Breast epithelium (tissue), 4 donors: Measurements from ENCODE around the gene ANO7. TPM values are rescaled to one million over a fixed set of nuclear protein-coding genes. Genes with fewer than 3 reads are reported as not detected.

ENCODE experiments used
- DNase-seq, 2 donors: peaks; one replicate each; pipeline ENCODE4 v3.0.0-alpha.2; 2019; ENCODE audit warnings: low spot score in 2 of 2
- H3K27ac ChIP-seq, 2 donors: fragments of 200-600 bp; sonication (generic) in 1 of 2; one replicate each; pipeline ENCODE4 v1.5.1; 2016 to 2019; ENCODE audit warnings: mild to moderate bottlenecking in 1 of 2
- H3K27me3 ChIP-seq, 2 donors: fragments of 200-600 bp; sonication (generic) in 1 of 2; one replicate each; pipeline versions ENCODE4 v1.5.1 to v1.6.0; 2017 to 2019; ENCODE audit warnings: control low read depth in 1 of 2, mild to moderate bottlenecking in 1 of 2
- H3K36me3 ChIP-seq: fragments of 200-600 bp; one replicate; pipeline ENCODE4 v1.5.1; 2019
- H3K4me1 ChIP-seq, 2 donors: fragments of 200-600 bp; sonication (generic); one replicate each; pipeline ENCODE4 v1.5.1; 2016 to 2019; ENCODE audit warnings: control low read depth in 1 of 2
- H3K4me3 ChIP-seq, 3 donors: fragments of 200-600 bp; sonication (generic); 1 replicate in 2 of 3; 2 replicates in 1 of 3; pipeline ENCODE4 v1.5.1; 2016 to 2019; ENCODE audit warnings: mild to moderate bottlenecking in 3 of 3, moderate library complexity in 2 of 3
- H3K9me3 ChIP-seq, 2 donors: fragments of 200-600 bp; sonication (generic) in 1 of 2; one replicate each; pipeline ENCODE4 v1.5.1; 2016 to 2019; ENCODE audit warnings: control low read depth in 1 of 2
- CTCF ChIP-seq, 3 donors: fragments of 450-650 bp; IDR thresholded peaks; one replicate each; pipeline ENCODE4 v1.5.1; 2016 to 2017; ENCODE audit warnings: antibody characterized with exemption in 3 of 3, mild to moderate bottlenecking in 3 of 3, moderate library complexity in 3 of 3
- POLR2A ChIP-seq: fragments of 450-650 bp; IDR thresholded peaks from one replicate; pipeline ENCODE4 v1.6.1; 2016; ENCODE audit warnings: antibody characterized with exemption, mild to moderate bottlenecking, moderate library complexity
- POLR2AphosphoS5 ChIP-seq, 3 donors: sonication (generic); formaldehyde crosslinking; IDR thresholded peaks; one replicate each; pipeline ENCODE4 v1.6.1; 2017; ENCODE audit warnings: antibody characterized with exemption in 3 of 3
- intact Hi-C: fragments of 100-400 bp; cut with DNase I; formaldehyde crosslinking; loops from one replicate; pipeline ENCODE4 v1.15.1; 2023; ENCODE audit warnings: low total_unique reads
- total RNA-seq, 3 donors: library from RNA; depleted of rRNA; stranded (reverse); fragments of >200 nt; gene quantifications; one replicate each; pipeline ENCODE4 v1.1.0, GENCODE V29; 2016

Gene ANO7
- total RNA-seq, 3 donors from 2014 or later = 0.98 to 1.6 TPM; not detected in 1

GRCh38 chr2:241157841-241158545 lies 30.5 kb upstream of the ANO7 start:
- no peaks in the 10 kb centered on the region for H3K36me3 ChIP-seq

GRCh38 chr2:241158546-241158900 lies 30.0 kb upstream of the ANO7 start:
- H3K4me1 ChIP-seq = peaks cover 0 to 11% of the 10 kb centered on the region in 2 donors
- no peak for DNase-seq
- TF ChIP-seq POLR2AphosphoS5 (IDR thresholded peaks at IDR 0.05) (no peak), POLR2A (no peak), CTCF (IDR thresholded peaks at IDR 0.05) (no peak)
- H3K27ac ChIP-seq = no peak overlapping the region
- no peaks in the 10 kb centered on the region for H3K9me3 ChIP-seq
- H3K36me3 ChIP-seq = no peaks in the 10 kb centered on the region
- intact Hi-C loops = no loop called here
- H3K27me3 ChIP-seq = no peaks in the 10 kb centered on the region
- H3K4me3 ChIP-seq = no peak overlapping the region

More at GRCh38 chr2:241157841-241158545, 30.5 kb upstream of the ANO7 start:
- Histone ChIP-seq H3K27ac (no peak overlapping the region), H3K9me3 (no peaks in the 10 kb centered on the region), H3K4me1 (peaks cover 0 to 11% of the 10 kb centered on the region in 2 donors), H3K4me3 (no peak overlapping the region), H3K27me3 (no peaks in the 10 kb centered on the region)
- no peak for TF ChIP-seq POLR2A
- no peak for TF ChIP-seq CTCF (IDR thresholded peaks at IDR 0.05)
- no peak for TF ChIP-seq POLR2AphosphoS5 (IDR thresholded peaks at IDR 0.05)
- no peak for DNase-seq
- intact Hi-C loops = no loop called here

GRCh38 chr2:241159116-241159515 lies 29.4 kb upstream of the ANO7 start:
- H3K27ac ChIP-seq = no peak overlapping the region
- H3K9me3 ChIP-seq = no peaks in the 10 kb centered on the region
- H3K4me3 ChIP-seq = no peak overlapping the region
- no peak for TF ChIP-seq POLR2A
- no peak for TF ChIP-seq CTCF (IDR thresholded peaks at IDR 0.05)
- TF ChIP-seq POLR2AphosphoS5 (IDR thresholded peaks at IDR 0.05) = no peak
- H3K36me3 ChIP-seq = no peaks in the 10 kb centered on the region
- no peak for DNase-seq
- intact Hi-C loops = no loop called here
- peaks cover 0 to 11% of the 10 kb centered on the region in 2 donors for H3K4me1 ChIP-seq
- no peaks in the 10 kb centered on the region for H3K27me3 ChIP-seq

- H3K4me3 ChIP-seq = no peak overlapping the region
- peaks cover 0 to 11% of the 10 kb centered on the region in 2 donors for H3K4me1 ChIP-seq
- intact Hi-C loops = no loop called here
- no peak for DNase-seq
- no peaks in the 10 kb centered on the region for H3K36me3 ChIP-seq
- no peak for TF ChIP-seq CTCF (IDR thresholded peaks at IDR 0.05)
- TF ChIP-seq POLR2A = no peak
- TF ChIP-seq POLR2AphosphoS5 (IDR thresholded peaks at IDR 0.05) = no peak
- no peaks in the 10 kb centered on the region for H3K9me3 ChIP-seq
- H3K27ac ChIP-seq = no peak overlapping the region
- H3K27me3 ChIP-seq = no peaks in the 10 kb centered on the region
These were observed 28.2 kb upstream of the ANO7 start for GRCh38 chr2:241160318-241160717.

GRCh38 chr2:241161646-241162281 lies 26.7 kb upstream of the ANO7 start:
- H3K4me3 ChIP-seq = no peak overlapping the region
- H3K4me1 ChIP-seq = peaks cover 0 to 11% of the 10 kb centered on the region in 2 donors
- TF ChIP-seq CTCF (IDR thresholded peaks at IDR 0.05) (no peak), POLR2AphosphoS5 (IDR thresholded peaks at IDR 0.05) (peak in 2 of 3 donors; percentile 38 to 57)
- no peaks in the 10 kb centered on the region for H3K27me3 ChIP-seq
- peak in 1 of 2 donors; percentile 57 for DNase-seq
- intact Hi-C loops = no loop called here
- H3K9me3 ChIP-seq = no peaks in the 10 kb centered on the region
- peaks cover 7% of the 10 kb centered on the region for H3K36me3 ChIP-seq
- peak overlapping the region; percentile 38 to 81 for H3K27ac ChIP-seq
